K562 (cell line): ENCODE results near the gene SAE1.

ENCODE experiments used
- BMI1 ChIP-seq: fragments of 150-350 bp; IDR thresholded peaks from 2 replicates; pipeline ENCODE4 v1.6.1; 2014; ENCODE audit warnings: low read length
- CHD2 ChIP-seq: IDR thresholded peaks from 2 replicates; pipeline ENCODE4 v1.6.1; 2011; ENCODE audit warnings: low read depth, low read length
- EP300 ChIP-seq: IDR thresholded peaks from 2 replicates; pipeline ENCODE4 v1.6.1; 2012; ENCODE audit warnings: low read length, improper control_type of control experiment
- HMG20A ChIP-seq: fragments of 450-650 bp; formaldehyde crosslinking; conservative IDR thresholded peaks from 2 replicates; pipeline ENCODE4 v1.4.0; 2020; ENCODE audit warnings: mild to moderate bottlenecking, mixed read lengths
- NFRKB ChIP-seq: fragments of 450-650 bp; IDR thresholded peaks from 2 replicates; pipeline ENCODE4 v1.6.1; 2016; ENCODE audit warnings: low read depth
- PHTF2 ChIP-seq: fragments of 250-450 bp; sonication (Bioruptor Pico); IDR thresholded peaks from 2 replicates; pipeline ENCODE4 v1.5.0; 2021; ENCODE audit warnings: mild to moderate bottlenecking
- SREBF2 ChIP-seq: sonication (generic); formaldehyde crosslinking; IDR thresholded peaks from 2 replicates; pipeline ENCODE4 v1.4.0; 2020; ENCODE audit warnings: mild to moderate bottlenecking, missing genetic modification reagents
- TF ChIP-seq, protein P1 (sequence below), 2 experiments: fragments of 450-650 bp; formaldehyde crosslinking in 1 of 2; IDR thresholded peaks; 2 replicates each; pipeline versions ENCODE4 v1.4.0 to v1.6.1; 2014 to 2020; ENCODE audit warnings: mild to moderate bottlenecking in 2 of 2, borderline replicate concordance in 1 of 2, low read depth in 1 of 2

DNA sequence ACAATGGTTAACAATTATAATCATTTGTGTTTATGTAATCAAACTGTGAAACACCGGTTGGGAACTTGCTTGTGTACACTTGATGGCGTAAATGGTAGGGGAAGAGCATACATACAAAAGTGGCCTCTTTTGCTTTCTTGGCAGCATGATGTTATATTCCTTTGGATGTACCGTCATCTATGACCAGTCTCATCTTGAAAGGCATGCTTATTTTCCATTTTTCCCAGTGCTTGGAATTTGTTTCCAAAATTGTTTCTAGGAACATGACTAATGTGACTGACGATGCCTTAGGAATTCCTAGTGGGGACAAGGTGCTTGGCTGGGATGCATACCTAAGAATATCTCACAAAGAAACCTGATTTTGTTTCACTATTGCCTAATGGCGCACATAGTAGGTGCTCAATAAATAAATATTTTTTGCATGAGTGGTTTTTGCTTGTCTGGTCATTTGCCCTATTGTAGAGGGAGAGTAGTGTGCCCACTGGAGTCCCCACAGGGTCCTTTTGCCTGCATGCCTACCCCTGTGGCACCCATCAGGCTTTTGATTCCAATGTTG is 45.5 kb downstream of the SAE1 start:
- no peak for TF ChIP-seq HMG20A (CRISPR knock-in tag)
- no peak for TF ChIP-seq SREBF2 (CRISPR knock-in tag)
- no peak for TF ChIP-seq CHD2
- TF ChIP-seq PHTF2 (CRISPR knock-in tag), result no peak
- TF ChIP-seq NFRKB, result no peak
- TF ChIP-seq BMI1, result no peak
- TF ChIP-seq, protein P1, sequence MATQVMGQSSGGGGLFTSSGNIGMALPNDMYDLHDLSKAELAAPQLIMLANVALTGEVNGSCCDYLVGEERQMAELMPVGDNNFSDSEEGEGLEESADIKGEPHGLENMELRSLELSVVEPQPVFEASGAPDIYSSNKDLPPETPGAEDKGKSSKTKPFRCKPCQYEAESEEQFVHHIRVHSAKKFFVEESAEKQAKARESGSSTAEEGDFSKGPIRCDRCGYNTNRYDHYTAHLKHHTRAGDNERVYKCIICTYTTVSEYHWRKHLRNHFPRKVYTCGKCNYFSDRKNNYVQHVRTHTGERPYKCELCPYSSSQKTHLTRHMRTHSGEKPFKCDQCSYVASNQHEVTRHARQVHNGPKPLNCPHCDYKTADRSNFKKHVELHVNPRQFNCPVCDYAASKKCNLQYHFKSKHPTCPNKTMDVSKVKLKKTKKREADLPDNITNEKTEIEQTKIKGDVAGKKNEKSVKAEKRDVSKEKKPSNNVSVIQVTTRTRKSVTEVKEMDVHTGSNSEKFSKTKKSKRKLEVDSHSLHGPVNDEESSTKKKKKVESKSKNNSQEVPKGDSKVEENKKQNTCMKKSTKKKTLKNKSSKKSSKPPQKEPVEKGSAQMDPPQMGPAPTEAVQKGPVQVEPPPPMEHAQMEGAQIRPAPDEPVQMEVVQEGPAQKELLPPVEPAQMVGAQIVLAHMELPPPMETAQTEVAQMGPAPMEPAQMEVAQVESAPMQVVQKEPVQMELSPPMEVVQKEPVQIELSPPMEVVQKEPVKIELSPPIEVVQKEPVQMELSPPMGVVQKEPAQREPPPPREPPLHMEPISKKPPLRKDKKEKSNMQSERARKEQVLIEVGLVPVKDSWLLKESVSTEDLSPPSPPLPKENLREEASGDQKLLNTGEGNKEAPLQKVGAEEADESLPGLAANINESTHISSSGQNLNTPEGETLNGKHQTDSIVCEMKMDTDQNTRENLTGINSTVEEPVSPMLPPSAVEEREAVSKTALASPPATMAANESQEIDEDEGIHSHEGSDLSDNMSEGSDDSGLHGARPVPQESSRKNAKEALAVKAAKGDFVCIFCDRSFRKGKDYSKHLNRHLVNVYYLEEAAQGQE (IDR thresholded peaks at IDR 0.05; ENCODE audit: borderline replicate concordance), result no peak
- TF ChIP-seq, protein P1 (CRISPR knock-in tag; IDR thresholded peaks at IDR 0.05; ENCODE audit: low read depth), result no peak
- TF ChIP-seq EP300, result no peak
